G401.6 (cell line): ENCODE measurements around the gene BTG2.

Experiments used
- FAIRE-seq: peaks from 2 replicates; lab custom pipeline; 2012; peaks lifted over from hg19 to GRCh38; lab: Jason Lieb, UNC

Gene BTG2

GRCh38 chr1:203343956-203344754 lies 38.8 kb downstream of the BTG2 start:
- no peak for FAIRE-seq

GRCh38 chr1:203346060-203346768 lies 40.9 kb downstream of the BTG2 start:
- no peak for FAIRE-seq

- FAIRE-seq, result no peak
Observed at GRCh38 chr1:203346769-203347102, 41.4 kb downstream of the BTG2 start.

- no peak for FAIRE-seq
Observed at GRCh38 chr1:203349166-203349565, 43.8 kb downstream of the BTG2 start.

GRCh38 chr1:203349773-203350524 lies 44.6 kb downstream of the BTG2 start:
- FAIRE-seq, result no peak

GRCh38 chr1:203351037-203351625 lies 45.8 kb downstream of the BTG2 start, which contains the start of gene FMOD:
TSS of gene FMOD (minus strand) at chr1:203351122. CDS start at chr1:203348270, 2,852 bp downstream.
- FAIRE-seq, result no peak

GRCh38 chr1:203353486-203353885 lies 48.2 kb downstream of the BTG2 start:
- no peak for FAIRE-seq

- FAIRE-seq, result no peak
Observed at GRCh38 chr1:203354246-203354645, 48.9 kb downstream of the BTG2 start.

- FAIRE-seq, result no peak
Observed at GRCh38 chr1:203359010-203359571, 53.8 kb downstream of the BTG2 start.
